HCT116 (cell line): ENCODE measurements around the gene TMEM50B. TPM values are rescaled to one million over a fixed set of nuclear protein-coding genes. Genes with fewer than 3 reads are reported as not detected.
"Not testable (repeated sequence)": the region's sequence is repeated elsewhere in the genome, so short reads cannot be mapped to it uniquely, and the experiment has no call there.

Source experiments
- ATAC-seq: fragments of 200-7000 bp; cut with Tn5 transposase; 2 replicates; pipeline ENCODE4 v1.9.1; 2020; ENCODE audit warnings: mild to moderate bottlenecking, moderate library complexity
- BruUV-seq: library from RNA; stranded (reverse); fragments of 400-500 nt; replicated peaks from 2 replicates; lab custom pipeline; 2021; lab: Mats Ljungman, UMichigan
- CTCF ChIA-PET: fragments of 300-600 bp; sonication (Branson Sonifier 250); formaldehyde crosslinking; loops from one replicate; lab custom pipeline; 2021; ENCODE audit warnings: antibody characterized with exemption; lab: Charles Lee
- POLR2A ChIA-PET: fragments of 300-600, 350-600 bp; sonication (Branson Sonifier 250); formaldehyde crosslinking; loops from one replicate; lab custom pipeline; 2021; ENCODE audit warnings: antibody characterized with exemption; lab: Charles Lee
- RAD21 ChIA-PET, 2 experiments: fragments of 300-600 bp; sonication (Branson Sonifier 250); formaldehyde crosslinking; loops; one replicate each; lab custom pipeline; 2023; ENCODE audit warnings: low total read pairs in 2 of 2; ENCODE audit not compliant: uncharacterized antibody in 2 of 2, unreplicated experiment in 2 of 2, low non-redundant PET in 1 of 2; lab: Charles Lee
- DNase-seq: peaks from one replicate; pipeline ENCODE4 v3.0.0-alpha.2; 2010; ENCODE audit warnings: low read depth, low spot score
- H2AFZ ChIP-seq: fragments of 200-600 bp; shearing (Covaris generic), sonication (generic); 2 replicates; pipeline ENCODE4 v1.6.1; 2017; ENCODE audit warnings: low read depth, mixed run types, mixed read lengths, antibody characterized with exemption, low read length; ENCODE audit not compliant: poor library complexity, severe bottlenecking
- H3K27ac ChIP-seq: 2 replicates; pipeline ENCODE4 v1.5.1; 2012; ENCODE audit warnings: low read depth, low read length
- H3K27me3 ChIP-seq: fragments of 200-600 bp; sonication (generic); 2 replicates; pipeline ENCODE4 v1.6.1; 2016; ENCODE audit warnings: mixed run types, low read length, mixed read lengths; ENCODE audit not compliant: insufficient read depth
- H3K36me3 ChIP-seq, 2 experiments: fragments of 200-500 bp in 1 of 2; fragments of 200-600 bp in 1 of 2; sonication (Bioruptor generic) in 1 of 2; sonication (generic) in 1 of 2; 2 replicates each; pipeline versions ENCODE4 v1.5.1 to v1.6.1; 2014 to 2016; ENCODE audit warnings: low read length in 2 of 2, inconsistent platforms in 1 of 2, mixed read lengths in 1 of 2, mixed run types in 1 of 2; ENCODE audit not compliant: insufficient read depth in 2 of 2, control insufficient read depth in 1 of 2
- H3K4me1 ChIP-seq, 2 experiments: fragments of 200-600 bp in 1 of 2; sonication (generic) in 1 of 2; 2 replicates each; pipeline versions ENCODE4 v1.5.1 to v1.6.1; 2012 to 2017; ENCODE audit warnings: low read length in 2 of 2, inconsistent platforms in 1 of 2, mild to moderate bottlenecking in 1 of 2, mixed read lengths in 1 of 2, mixed run types in 1 of 2, moderate library complexity in 1 of 2; ENCODE audit not compliant: insufficient read depth in 2 of 2, control insufficient read depth in 1 of 2
- H3K4me2 ChIP-seq: fragments of 200-600 bp; sonication (generic); 2 replicates; pipeline ENCODE4 v1.6.1; 2017; ENCODE audit warnings: mixed run types, low read length, mixed read lengths
- H3K4me3 ChIP-seq, 2 experiments: fragments of 200-600 bp in 1 of 2; sonication (generic) in 1 of 2; replicated peaks in 1 of 2; 2 replicates each; pipeline ENCODE4 v1.5.1; 2011 to 2016; ENCODE audit warnings: low read length in 2 of 2, control low read depth in 1 of 2, low read depth in 1 of 2, mild to moderate bottlenecking in 1 of 2, mixed read lengths in 1 of 2, mixed run types in 1 of 2
- H3K79me2 ChIP-seq: fragments of 200-600 bp; sonication (generic); 2 replicates; pipeline ENCODE4 v1.6.1; 2017; ENCODE audit warnings: mild to moderate bottlenecking, mixed run types, low read length, moderate library complexity, mixed read lengths; ENCODE audit not compliant: insufficient read depth
- H3K9ac ChIP-seq: fragments of 200-600 bp; sonication (generic); 2 replicates; pipeline ENCODE4 v1.6.1; 2016; ENCODE audit warnings: low read length, mixed read lengths
- H3K9me2 ChIP-seq: fragments of 200-600 bp; sonication (generic), shearing (Covaris generic); 2 replicates; pipeline ENCODE4 v1.6.1; 2017; ENCODE audit warnings: mixed run types, mild to moderate bottlenecking, moderate library complexity; ENCODE audit not compliant: insufficient read depth
- H3K9me3 ChIP-seq, 2 experiments: fragments of 200-500 bp in 1 of 2; fragments of 200-600 bp in 1 of 2; sonication (Bioruptor generic) in 1 of 2; sonication (generic) in 1 of 2; 2 replicates each; pipeline ENCODE4 v1.6.1; 2014 to 2017; ENCODE audit warnings: low read length in 2 of 2, mixed read lengths in 2 of 2, inconsistent platforms in 1 of 2, low read depth in 1 of 2, mild to moderate bottlenecking in 1 of 2, mixed run types in 1 of 2, moderate library complexity in 1 of 2; ENCODE audit not compliant: control insufficient read depth in 1 of 2, insufficient read depth in 1 of 2
- H4K20me1 ChIP-seq: fragments of 200-600 bp; sonication (generic), shearing (Covaris generic); 2 replicates; pipeline ENCODE4 v1.6.1; 2017; ENCODE audit warnings: mixed run types, mild to moderate bottlenecking, moderate library complexity; ENCODE audit not compliant: insufficient read depth
- CBX3 ChIP-seq: IDR thresholded peaks from 2 replicates; pipeline ENCODE4 v1.6.1; 2012; ENCODE audit warnings: low read depth
- CEBPB ChIP-seq: IDR thresholded peaks from 2 replicates; pipeline ENCODE4 v1.6.1; 2012; ENCODE audit warnings: low read depth
- CTCF ChIP-seq, 3 experiments: fragments of 200-600 bp in 1 of 3; sonication (generic) in 1 of 3; IDR thresholded peaks in 2 of 3; conservative IDR thresholded peaks in 1 of 3; 2 replicates each; pipeline ENCODE4 v1.5.1; 2012 to 2017; ENCODE audit warnings: low read depth in 2 of 3, low read length in 2 of 3, antibody characterized with exemption in 1 of 3, borderline replicate concordance in 1 of 3, control low read depth in 1 of 3, mild to moderate bottlenecking in 1 of 3, mixed read lengths in 1 of 3, mixed run types in 1 of 3, moderate library complexity in 1 of 3; ENCODE audit not compliant: insufficient read depth in 1 of 3
- EGR1 ChIP-seq: IDR thresholded peaks from 2 replicates; pipeline ENCODE4 v1.6.1; 2012; ENCODE audit warnings: low read depth
- ELF1 ChIP-seq: IDR thresholded peaks from 2 replicates; pipeline ENCODE4 v1.6.1; 2012; ENCODE audit warnings: low read depth, borderline replicate concordance
- FOSL1 ChIP-seq: IDR thresholded peaks from 2 replicates; pipeline ENCODE4 v1.6.1; 2012; ENCODE audit warnings: low read depth
- MAX ChIP-seq: IDR thresholded peaks from 2 replicates; pipeline ENCODE4 v1.6.1; 2012
- POLR2A ChIP-seq: IDR thresholded peaks from 2 replicates; pipeline ENCODE4 v1.7.0; 2011; ENCODE audit warnings: borderline replicate concordance; ENCODE audit not compliant: insufficient read depth, insufficient read length; ENCODE audit errors: extremely low read depth
- SIN3A ChIP-seq: IDR thresholded peaks from 2 replicates; pipeline ENCODE4 v1.6.1; 2012; ENCODE audit warnings: low read depth
- SRF ChIP-seq: IDR thresholded peaks from 2 replicates; pipeline ENCODE4 v1.6.1; 2012; ENCODE audit warnings: low read depth
- ZBTB33 ChIP-seq: IDR thresholded peaks from 2 replicates; pipeline ENCODE4 v1.6.1; 2011; ENCODE audit warnings: mild to moderate bottlenecking, low read length, moderate library complexity; ENCODE audit not compliant: insufficient replicate concordance; ENCODE audit errors: extremely low read depth
- intact Hi-C: fragments of 100-400 bp; cut with micrococcal nuclease; formaldehyde crosslinking; loops from 2 replicates; pipeline ENCODE4 v1.10.0; 2022
- total RNA-seq: library from RNA; stranded (reverse); gene quantifications from one replicate; pipeline ENCODE4 v1.2.1, GENCODE V29; 2021; ENCODE audit not compliant: unreplicated experiment

Gene TMEM50B
- total RNA-seq, 1 experiment from 2014 or later: 18.8 TPM

GRCh38 chr21:33510826-33511225 is 31.1 kb upstream of the TMEM50B start:
- intact Hi-C loops: no loop called here
- Histone ChIP-seq H4K20me1 (no peaks in the 10 kb centered on the region), H3K27me3 (no peaks in the 10 kb centered on the region), H3K9me3 (no peaks in the 10 kb centered on the region), H3K4me1 (no peaks in the 10 kb centered on the region), H3K36me3 (peaks cover 43 to 45% of the 10 kb centered on the region in 2 experiments), H3K4me3 (no peak overlapping the region), H3K9me2 (no peaks in the 10 kb centered on the region), H3K79me2 (no peaks in the 10 kb centered on the region), H3K9ac (no peak overlapping the region), H2AFZ (no peak overlapping the region), H3K4me2 (no peak overlapping the region), H3K27ac (no peak overlapping the region)
- POLR2A ChIA-PET: no interaction called here
- TF ChIP-seq CEBPB (no peak), EGR1 (no peak), CTCF (IDR thresholded peaks at IDR 0.05 in 2 of 3, conservative IDR thresholded peaks at IDR 0.05 in 1 of 3; ENCODE audit: borderline replicate concordance in 1 of 3, insufficient read depth in 1 of 3, low read depth in 2 of 3, low read length in 2 of 3) (no peak), POLR2A (no peak), MAX (no peak), FOSL1 (no peak), ELF1 (no peak), SRF (no peak), CBX3 (no peak), ZBTB33 (no peak), SIN3A (no peak)
- CTCF ChIA-PET: no interaction called here
- ATAC-seq: no peak
- RAD21 ChIA-PET: interaction anchor here in 1 of 2 experiments (0.6 kb wide), 1 partner anchor 463 kb away, joined by 7 read pairs; no protein-coding TSS in a partner anchor
- no peak for DNase-seq
- BruUV-seq: no TSS peak

- intact Hi-C loops, DNase-seq, RAD21 ChIA-PET, POLR2A ChIA-PET, H3K4me3 ChIP-seq, H2AFZ ChIP-seq, H3K79me2 ChIP-seq, H3K27ac ChIP-seq, BruUV-seq, H3K9ac ChIP-seq, H3K4me1 ChIP-seq, H3K9me2 ChIP-seq, H3K4me2 ChIP-seq, ATAC-seq, H4K20me1 ChIP-seq, H3K9me3 ChIP-seq, CTCF ChIA-PET, H3K27me3 ChIP-seq: not testable (repeated sequence)
- peaks cover 33 to 40% of the 10 kb centered on the region in 2 experiments for H3K36me3 ChIP-seq
Measured at GRCh38 chr21:33507003-33507402, 27.2 kb upstream of the TMEM50B start.
